Effector memory CD4-positive, alpha-beta T cell (primary cell): ENCODE data around the gene PRODH.
"Not testable (repeated sequence)": the region's sequence is repeated elsewhere in the genome, so short reads cannot be mapped to it uniquely, and the experiment has no call there.

ENCODE experiments used
- DNase-seq, 3 donors: peaks; one replicate each; pipeline ENCODE4 v3.0.0-alpha.2; 2020
- H3K27ac ChIP-seq: 2 replicates; pipeline ENCODE4 v1.7.0; 2013; ENCODE audit warnings: mild to moderate bottlenecking, low read length, moderate library complexity; ENCODE audit not compliant: insufficient read depth, poor library complexity, severe bottlenecking
- H3K27me3 ChIP-seq: replicated peaks from 2 replicates; pipeline ENCODE4 v1.7.0; 2013; ENCODE audit warnings: mild to moderate bottlenecking, low read length; ENCODE audit not compliant: insufficient read depth, control insufficient read depth, poor library complexity, severe bottlenecking
- H3K36me3 ChIP-seq: 2 replicates; pipeline ENCODE4 v1.7.0; 2013; ENCODE audit warnings: mild to moderate bottlenecking, low read length, moderate library complexity; ENCODE audit not compliant: control insufficient read depth, insufficient read depth
- H3K4me1 ChIP-seq: 2 replicates; pipeline ENCODE4 v1.7.0; 2013; ENCODE audit warnings: low read length, mild to moderate bottlenecking; ENCODE audit not compliant: control insufficient read depth, insufficient read depth, poor library complexity, severe bottlenecking
- H3K4me3 ChIP-seq: 2 replicates; pipeline ENCODE4 v1.7.0; 2013; ENCODE audit warnings: low read length, low read depth, mild to moderate bottlenecking; ENCODE audit not compliant: insufficient read depth, poor library complexity, severe bottlenecking
- H3K9me3 ChIP-seq: 2 replicates; pipeline ENCODE4 v1.7.0; 2013; ENCODE audit warnings: mild to moderate bottlenecking, low read length, moderate library complexity; ENCODE audit not compliant: control insufficient read depth

Gene PRODH

GRCh38 chr22:18975434-18976196 lies 39.5 kb upstream of the PRODH start:
- Histone ChIP-seq H3K4me3 (no peak overlapping the region), H3K4me1 (peaks cover 4% of the 10 kb centered on the region), H3K9me3 (no peaks in the 10 kb centered on the region), H3K27ac (no peak overlapping the region), H3K27me3 (peaks cover 5% of the 10 kb centered on the region), H3K36me3 (no peaks in the 10 kb centered on the region)
- DNase-seq: no peak

DNA sequence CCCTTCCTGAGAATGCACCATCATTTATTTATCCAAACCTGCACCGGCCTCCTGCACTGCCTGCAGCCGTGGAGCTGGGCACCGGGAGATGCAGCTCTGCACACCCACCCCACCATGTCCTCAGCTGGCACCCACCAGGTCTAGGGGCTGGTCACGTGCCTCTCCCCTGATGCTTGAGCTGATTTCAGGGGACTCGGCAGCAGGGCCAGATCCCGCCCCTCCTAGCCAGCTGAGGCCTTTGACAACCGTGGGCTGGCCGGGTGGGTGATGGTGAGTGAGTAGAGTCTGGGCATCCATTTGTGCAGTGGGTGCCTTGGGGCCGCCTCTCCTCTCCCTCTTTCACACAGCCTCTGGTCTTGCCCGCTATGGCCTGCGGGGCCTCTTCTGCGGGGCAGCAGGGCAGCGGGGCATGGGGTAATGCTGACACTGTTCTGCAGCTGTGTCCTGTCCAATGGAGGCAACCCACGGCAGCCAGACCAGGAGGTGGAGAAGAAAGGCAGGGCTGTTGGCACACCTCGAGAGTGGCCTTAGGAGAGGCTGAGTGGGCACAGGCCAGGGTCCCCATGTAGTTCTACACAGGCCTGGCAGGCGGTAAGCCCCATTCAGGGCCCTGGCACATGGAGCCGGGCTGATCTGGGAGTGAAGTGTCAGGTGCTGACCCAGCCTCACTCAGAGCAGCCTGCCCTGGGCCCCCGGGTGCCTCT lies 38.5 kb upstream of the PRODH start:
- Histone ChIP-seq H3K4me1 (peaks cover 8% of the 10 kb centered on the region), H3K27me3 (peaks cover 8% of the 10 kb centered on the region), H3K4me3 (no peak overlapping the region), H3K9me3 (no peaks in the 10 kb centered on the region), H3K27ac (no peak overlapping the region), H3K36me3 (no peaks in the 10 kb centered on the region)
- no peak for DNase-seq

DNA sequence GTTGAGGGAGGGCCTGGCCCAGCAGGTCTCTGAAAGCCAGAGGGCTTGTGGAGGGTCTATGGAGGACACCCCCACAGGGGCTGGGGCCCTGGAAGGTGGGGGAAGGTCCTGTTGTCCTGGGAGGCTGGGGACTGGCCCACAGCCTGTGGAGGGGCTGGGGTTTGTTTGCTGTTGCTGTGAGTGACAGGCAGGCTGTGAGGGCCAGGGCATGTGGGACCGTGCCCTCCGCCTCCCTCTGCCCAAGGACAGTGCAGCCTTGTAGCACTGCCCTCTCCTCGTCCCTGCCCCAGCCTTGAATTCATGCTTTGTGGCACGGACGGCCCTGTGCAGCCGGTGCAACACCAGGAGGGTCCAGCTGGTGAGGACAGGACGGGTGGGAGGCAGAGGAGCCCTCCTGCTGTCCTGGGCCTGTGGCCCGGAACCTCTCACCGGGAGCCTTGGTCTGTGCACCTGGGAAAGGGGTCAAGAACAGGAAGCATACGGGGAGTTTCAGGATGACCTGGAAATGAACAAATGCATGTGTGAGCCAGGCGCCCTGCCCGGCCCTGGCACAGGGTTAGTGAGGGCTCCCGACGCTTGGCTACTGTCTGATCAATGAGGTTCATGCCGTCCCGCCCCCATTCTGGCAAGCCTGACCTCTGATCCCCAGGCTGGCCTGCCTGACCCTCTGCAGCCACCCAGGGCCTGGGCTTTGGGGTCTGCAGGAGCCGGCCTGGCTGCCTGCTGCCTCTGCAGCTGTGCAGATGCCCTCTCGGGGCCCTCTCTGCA lies 37.4 kb upstream of the PRODH start:
- Histone ChIP-seq H3K4me3 (no peak overlapping the region), H3K27me3 (peaks cover 8% of the 10 kb centered on the region), H3K4me1 (peaks cover 9% of the 10 kb centered on the region), H3K36me3 (no peaks in the 10 kb centered on the region), H3K27ac (no peak overlapping the region), H3K9me3 (no peaks in the 10 kb centered on the region)
- DNase-seq: no peak

- not testable (repeated sequence) for H3K27ac ChIP-seq, H3K36me3 ChIP-seq, H3K4me1 ChIP-seq
Measured at GRCh38 chr22:18972591-18972990, 36.5 kb upstream of the PRODH start.

DNA sequence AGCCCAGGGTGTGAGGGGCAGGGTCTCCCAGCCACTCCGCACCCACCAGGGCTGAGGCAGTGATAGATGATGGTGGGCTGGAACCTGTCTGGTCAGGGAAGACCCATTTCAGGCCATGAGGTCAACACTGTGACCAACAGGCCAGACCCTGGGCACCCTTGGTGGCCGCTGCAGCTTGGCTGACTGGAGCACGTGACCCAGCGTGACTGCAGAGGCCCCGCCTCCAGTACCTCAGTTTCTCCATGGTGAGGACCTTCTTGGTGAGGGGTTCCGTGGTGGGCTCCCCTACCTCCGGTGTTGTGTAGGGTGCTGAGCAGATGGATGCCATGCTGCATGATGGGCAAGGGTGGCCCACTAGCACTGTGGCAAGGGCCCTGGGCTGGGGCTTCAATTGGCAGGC lies 35.9 kb upstream of the PRODH start:
- not testable (repeated sequence) for H3K36me3 ChIP-seq, H3K27ac ChIP-seq, H3K27me3 ChIP-seq, H3K4me1 ChIP-seq, DNase-seq, H3K4me3 ChIP-seq, H3K9me3 ChIP-seq

More at GRCh38 chr22:18972591-18972990, 36.5 kb upstream of the PRODH start:
- H3K27me3 ChIP-seq, DNase-seq, H3K9me3 ChIP-seq, H3K4me3 ChIP-seq: not testable (repeated sequence)

DNA sequence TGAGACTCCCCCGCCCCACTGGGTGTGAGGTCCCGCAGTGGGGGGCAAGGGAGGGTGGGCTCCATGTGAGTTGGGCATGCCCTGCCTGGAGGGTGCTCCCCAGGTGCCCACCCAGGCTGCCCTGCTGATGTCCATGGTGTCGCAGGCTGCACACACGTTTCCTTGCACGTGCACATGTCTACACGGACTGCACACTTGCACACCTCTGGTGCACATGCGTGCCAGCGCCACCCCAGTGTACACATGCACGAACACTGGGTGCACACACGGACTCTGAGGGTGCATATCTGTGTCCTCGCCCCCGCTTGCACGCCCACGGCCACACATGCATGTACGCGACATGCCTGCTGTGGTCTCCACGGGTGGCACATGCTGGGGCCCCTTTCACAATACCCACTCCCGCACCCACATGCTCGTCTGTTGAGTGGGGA lies 35.2 kb upstream of the PRODH start:
- H3K27me3 ChIP-seq: peaks cover 8% of the 10 kb centered on the region
- no peak overlapping the region for H3K4me3 ChIP-seq
- no peak for DNase-seq

DNA sequence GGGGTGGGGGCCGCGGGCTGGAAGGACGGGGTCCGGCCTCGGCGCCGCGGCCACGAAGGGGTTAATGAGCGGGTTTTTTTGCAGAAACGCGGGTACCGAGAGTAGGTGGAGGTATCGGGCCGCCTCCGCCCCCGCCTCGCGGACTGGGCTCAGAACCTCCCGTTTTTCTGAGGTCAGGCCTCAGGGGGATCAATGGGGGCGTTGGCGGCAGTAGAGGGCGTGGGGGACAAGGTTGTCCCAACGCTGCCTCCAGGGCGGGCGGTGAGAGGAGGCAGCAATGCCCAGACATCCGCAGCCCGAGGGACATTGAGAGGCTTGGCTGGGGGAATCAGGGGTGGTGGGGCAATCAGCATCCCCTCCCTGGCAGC lies 34.8 kb upstream of the PRODH start:
- no peak for DNase-seq
- Histone ChIP-seq H3K4me3 (peak overlapping the region; percentile 53), H3K9me3 (no peaks in the 10 kb centered on the region), H3K27ac (no peak overlapping the region), H3K36me3 (no peaks in the 10 kb centered on the region), H3K27me3 (peaks cover 8% of the 10 kb centered on the region), H3K4me1 (peaks cover 9% of the 10 kb centered on the region)

More for the DNA sequence above, 35.2 kb upstream of the PRODH start:
- H3K27ac ChIP-seq: no peak overlapping the region
- no peaks in the 10 kb centered on the region for H3K9me3 ChIP-seq
- H3K4me1 ChIP-seq: peaks cover 9% of the 10 kb centered on the region
- no peaks in the 10 kb centered on the region for H3K36me3 ChIP-seq

DNA sequence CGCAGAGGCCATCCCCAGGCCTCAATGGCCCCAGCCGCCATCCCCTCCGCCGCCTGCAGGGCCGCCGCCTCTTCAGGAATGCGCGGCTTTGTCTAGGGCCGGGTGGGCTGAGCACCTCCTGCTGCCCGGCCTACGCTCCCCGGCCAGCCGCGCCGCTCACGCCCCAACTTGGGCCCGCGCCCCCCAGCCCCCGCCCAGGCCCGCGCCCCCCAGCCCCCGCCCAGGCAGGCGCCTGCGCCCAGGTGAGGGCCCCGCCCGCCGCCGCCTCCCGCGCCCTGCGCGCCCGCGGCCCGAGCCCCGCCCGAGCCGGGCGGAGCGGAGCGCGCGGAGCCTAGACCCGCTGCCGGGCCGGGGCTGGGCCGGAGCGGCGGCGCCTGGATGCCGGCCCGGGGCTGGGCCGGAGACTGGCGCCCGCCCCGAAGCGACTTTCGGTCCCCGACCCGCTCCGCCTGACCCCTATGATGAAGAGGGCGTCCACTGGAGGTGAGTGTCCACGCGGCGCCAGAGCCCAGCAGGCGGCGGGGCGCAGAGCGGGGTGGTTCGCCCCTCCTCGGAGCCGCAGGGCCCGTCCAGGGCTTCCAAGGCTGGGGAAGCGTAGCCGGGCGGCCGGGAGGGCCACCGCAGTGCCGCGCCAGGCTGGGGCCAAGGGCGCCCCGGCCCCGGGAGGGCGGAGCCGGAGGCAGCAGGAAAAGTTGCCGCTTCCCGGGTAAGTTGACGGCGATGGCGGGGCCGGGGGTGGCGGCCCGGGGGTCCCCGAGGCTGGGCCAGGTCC lies 34.3 kb upstream of the PRODH start:
- no peak for DNase-seq
- Histone ChIP-seq H3K4me1 (peaks cover 9% of the 10 kb centered on the region), H3K27me3 (peaks cover 8% of the 10 kb centered on the region), H3K9me3 (no peaks in the 10 kb centered on the region), H3K4me3 (peak overlapping the region; percentile 53), H3K27ac (no peak overlapping the region), H3K36me3 (no peaks in the 10 kb centered on the region)

DNA sequence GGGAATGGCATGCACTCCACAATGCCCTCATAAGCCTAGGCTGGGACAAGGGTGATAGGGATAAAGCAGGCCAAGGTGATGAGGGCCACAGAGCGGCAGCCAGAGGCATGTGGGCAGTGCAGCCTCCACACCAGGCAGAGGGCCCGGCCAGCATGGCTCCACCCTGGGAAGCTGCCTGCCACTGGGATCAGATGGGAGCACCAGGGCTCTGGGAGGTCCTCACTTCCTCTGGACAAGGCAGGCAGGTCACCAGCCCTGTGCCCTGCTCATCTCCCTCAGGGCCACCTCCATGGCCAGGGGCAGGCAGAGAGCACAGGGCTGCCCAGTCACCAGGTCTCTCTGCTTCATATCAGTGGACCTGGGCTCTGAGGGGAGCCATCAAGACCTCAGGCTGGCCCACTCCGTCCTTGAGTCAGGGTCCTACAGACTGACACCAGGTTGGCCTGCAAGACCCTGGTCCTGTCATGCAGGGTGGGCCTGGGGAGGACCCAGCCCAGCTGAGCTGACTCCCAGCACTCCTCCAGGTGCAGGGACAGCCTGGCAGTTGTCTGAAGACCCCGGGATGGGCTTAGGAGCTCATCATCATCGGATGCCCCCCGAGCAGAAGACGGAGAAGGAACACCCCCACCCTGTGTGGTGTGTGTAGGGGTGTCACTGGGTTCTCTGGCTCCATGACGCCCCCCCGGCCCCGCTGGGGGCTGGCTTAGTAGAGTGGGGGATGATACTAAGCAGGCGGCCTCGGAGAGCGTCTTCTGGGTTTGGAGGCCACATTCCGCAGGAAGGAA lies 33.3 kb upstream of the PRODH start:
- not testable (repeated sequence) for H3K4me1 ChIP-seq, H3K36me3 ChIP-seq, DNase-seq, H3K27me3 ChIP-seq, H3K4me3 ChIP-seq, H3K9me3 ChIP-seq, H3K27ac ChIP-seq
